Breast epithelium (tissue), 4 donors: ENCODE measurements around the gene MYL10. TPM values are rescaled to one million over a fixed set of nuclear protein-coding genes. Genes with fewer than 3 reads are reported as not detected.

Experiments
- DNase-seq, 2 donors: peaks; one replicate each; pipeline ENCODE4 v3.0.0-alpha.2; 2019; ENCODE audit warnings: low spot score in 2 of 2
- H3K27ac ChIP-seq, 2 donors: fragments of 200-600 bp; sonication (generic) in 1 of 2; one replicate each; pipeline ENCODE4 v1.5.1; 2016 to 2019; ENCODE audit warnings: mild to moderate bottlenecking in 1 of 2
- H3K27me3 ChIP-seq, 2 donors: fragments of 200-600 bp; sonication (generic) in 1 of 2; one replicate each; pipeline versions ENCODE4 v1.5.1 to v1.6.0; 2017 to 2019; ENCODE audit warnings: control low read depth in 1 of 2, mild to moderate bottlenecking in 1 of 2
- H3K36me3 ChIP-seq: fragments of 200-600 bp; one replicate; pipeline ENCODE4 v1.5.1; 2019
- H3K4me1 ChIP-seq, 2 donors: fragments of 200-600 bp; sonication (generic); one replicate each; pipeline ENCODE4 v1.5.1; 2016 to 2019; ENCODE audit warnings: control low read depth in 1 of 2
- H3K4me3 ChIP-seq, 3 donors: fragments of 200-600 bp; sonication (generic); 1 replicate in 2 of 3; 2 replicates in 1 of 3; pipeline ENCODE4 v1.5.1; 2016 to 2019; ENCODE audit warnings: mild to moderate bottlenecking in 3 of 3, moderate library complexity in 2 of 3
- H3K9me3 ChIP-seq, 2 donors: fragments of 200-600 bp; sonication (generic) in 1 of 2; one replicate each; pipeline ENCODE4 v1.5.1; 2016 to 2019; ENCODE audit warnings: control low read depth in 1 of 2
- CTCF ChIP-seq, 3 donors: fragments of 450-650 bp; IDR thresholded peaks; one replicate each; pipeline ENCODE4 v1.5.1; 2016 to 2017; ENCODE audit warnings: antibody characterized with exemption in 3 of 3, mild to moderate bottlenecking in 3 of 3, moderate library complexity in 3 of 3
- POLR2A ChIP-seq: fragments of 450-650 bp; IDR thresholded peaks from one replicate; pipeline ENCODE4 v1.6.1; 2016; ENCODE audit warnings: antibody characterized with exemption, mild to moderate bottlenecking, moderate library complexity
- POLR2AphosphoS5 ChIP-seq, 3 donors: sonication (generic); formaldehyde crosslinking; IDR thresholded peaks; one replicate each; pipeline ENCODE4 v1.6.1; 2017; ENCODE audit warnings: antibody characterized with exemption in 3 of 3
- intact Hi-C: fragments of 100-400 bp; cut with DNase I; formaldehyde crosslinking; loops from one replicate; pipeline ENCODE4 v1.15.1; 2023; ENCODE audit warnings: low total_unique reads
- total RNA-seq, 3 donors: library from RNA; depleted of rRNA; stranded (reverse); fragments of >200 nt; gene quantifications; one replicate each; pipeline ENCODE4 v1.1.0, GENCODE V29; 2016

The MYL10 gene
- total RNA-seq, 3 donors from 2014 or later = not detected

- Histone ChIP-seq H3K27ac (no peak overlapping the region), H3K4me1 (no peaks in the 10 kb centered on the region), H3K9me3 (no peaks in the 10 kb centered on the region), H3K4me3 (no peak overlapping the region), H3K36me3 (no peaks in the 10 kb centered on the region), H3K27me3 (peaks cover 0 to 37% of the 10 kb centered on the region in 2 donors)
- TF ChIP-seq CTCF (IDR thresholded peaks at IDR 0.05) (no peak), POLR2A (no peak), POLR2AphosphoS5 (IDR thresholded peaks at IDR 0.05) (no peak)
- intact Hi-C loops = no loop called here
- no peak for DNase-seq
These were observed 11.5 kb downstream of the MYL10 start for GRCh38 chr7:101617451-101618206.

GRCh38 chr7:101615446-101615845 lies 13.7 kb downstream of the MYL10 start:
- H3K27me3 ChIP-seq = peaks cover 0 to 30% of the 10 kb centered on the region in 2 donors
- no peak overlapping the region for H3K4me3 ChIP-seq
- H3K36me3 ChIP-seq = no peaks in the 10 kb centered on the region
- no peak for DNase-seq
- H3K4me1 ChIP-seq = no peaks in the 10 kb centered on the region
- intact Hi-C loops = no loop called here
- no peaks in the 10 kb centered on the region for H3K9me3 ChIP-seq
- no peak overlapping the region for H3K27ac ChIP-seq
- no peak for TF ChIP-seq POLR2A
- no peak for TF ChIP-seq CTCF (IDR thresholded peaks at IDR 0.05)
- TF ChIP-seq POLR2AphosphoS5 (IDR thresholded peaks at IDR 0.05) = no peak

- Histone ChIP-seq H3K36me3 (no peaks in the 10 kb centered on the region), H3K9me3 (no peaks in the 10 kb centered on the region), H3K4me1 (no peaks in the 10 kb centered on the region), H3K4me3 (no peak overlapping the region), H3K27me3 (peaks cover 0 to 30% of the 10 kb centered on the region in 2 donors), H3K27ac (no peak overlapping the region)
- intact Hi-C loops = no loop called here
- TF ChIP-seq POLR2AphosphoS5 (IDR thresholded peaks at IDR 0.05) (no peak), CTCF (IDR thresholded peaks at IDR 0.05) (no peak), POLR2A (no peak)
- no peak for DNase-seq
These were observed 14.2 kb downstream of the MYL10 start for GRCh38 chr7:101614939-101615302.

- intact Hi-C loops = no loop called here
- no peak for TF ChIP-seq CTCF (IDR thresholded peaks at IDR 0.05)
- TF ChIP-seq POLR2AphosphoS5 (IDR thresholded peaks at IDR 0.05) = no peak
- TF ChIP-seq POLR2A = no peak
- no peak overlapping the region for H3K27ac ChIP-seq
- no peaks in the 10 kb centered on the region for H3K36me3 ChIP-seq
- DNase-seq = no peak
- H3K4me3 ChIP-seq = no peak overlapping the region
- no peaks in the 10 kb centered on the region for H3K9me3 ChIP-seq
- peaks cover 0 to 30% of the 10 kb centered on the region in 2 donors for H3K27me3 ChIP-seq
- no peaks in the 10 kb centered on the region for H3K4me1 ChIP-seq
These were observed 14.8 kb downstream of the MYL10 start for GRCh38 chr7:101614098-101614938.

- H3K4me3 ChIP-seq = no peak overlapping the region
- TF ChIP-seq POLR2A (no peak), CTCF (IDR thresholded peaks at IDR 0.05) (no peak)
- intact Hi-C loops = no loop called here
- no peak overlapping the region for H3K27ac ChIP-seq
- no peaks in the 10 kb centered on the region for H3K4me1 ChIP-seq
- H3K36me3 ChIP-seq = no peaks in the 10 kb centered on the region
- no peaks in the 10 kb centered on the region for H3K9me3 ChIP-seq
- H3K27me3 ChIP-seq = peaks cover 0 to 30% of the 10 kb centered on the region in 2 donors
- no peak for DNase-seq
These were observed 16.1 kb downstream of the MYL10 start for GRCh38 chr7:101612885-101613515.
